Sigmoid colon (tissue), 7 donors: ENCODE data around the gene KDELR3. TPM values are rescaled to one million over a fixed set of nuclear protein-coding genes. Genes with fewer than 3 reads are reported as not detected.

Experiments used
- DNase-seq: peaks from one replicate; pipeline ENCODE4 v3.0.0-alpha.2; 2019
- H3K27ac ChIP-seq, 4 donors: fragments of 200-600 bp; sonication (generic); one replicate each; pipeline ENCODE4 v1.5.1; 2016 to 2019; ENCODE audit warnings: mild to moderate bottlenecking in 1 of 4
- H3K27me3 ChIP-seq, 3 donors: fragments of 200-600 bp; sonication (generic); one replicate each; pipeline ENCODE4 v1.5.1; 2019; ENCODE audit warnings: mild to moderate bottlenecking in 1 of 3
- H3K36me3 ChIP-seq, 4 donors: fragments of 200-600 bp; sonication (generic); one replicate each; pipeline ENCODE4 v1.5.1; 2016 to 2019
- H3K4me1 ChIP-seq, 4 donors: fragments of 200-600 bp; sonication (generic); one replicate each; pipeline ENCODE4 v1.5.1; 2017 to 2019
- H3K4me3 ChIP-seq, 4 donors: fragments of 200-600 bp; sonication (generic); one replicate each; pipeline ENCODE4 v1.5.1; 2017 to 2019; ENCODE audit warnings: mild to moderate bottlenecking in 2 of 4, moderate library complexity in 1 of 4
- H3K9me3 ChIP-seq, 4 donors: fragments of 200-600 bp in 3 of 4; sonication (generic) in 3 of 4; one replicate each; pipeline versions ENCODE4 v1.5.1 to v1.6.1; 2013 to 2019
- CTCF ChIP-seq, 4 experiments: fragments of 450-650 bp in 3 of 4; fragments of 200-600 bp in 1 of 4; IDR thresholded peaks; one replicate each; pipeline ENCODE4 v1.5.1; 2016 to 2019; ENCODE audit warnings: antibody characterized with exemption in 4 of 4, mild to moderate bottlenecking in 3 of 4, moderate library complexity in 2 of 4
- EP300 ChIP-seq, 4 donors: sonication (generic); formaldehyde crosslinking; IDR thresholded peaks; one replicate each; pipeline ENCODE4 v1.6.1; 2017; ENCODE audit warnings: antibody characterized with exemption in 4 of 4
- POLR2A ChIP-seq, 2 donors: fragments of 450-650 bp; IDR thresholded peaks; one replicate each; pipeline ENCODE4 v1.6.1; 2016; ENCODE audit warnings: antibody characterized with exemption in 2 of 2, mild to moderate bottlenecking in 2 of 2, moderate library complexity in 2 of 2
- POLR2AphosphoS5 ChIP-seq, 4 donors: sonication (generic); formaldehyde crosslinking; IDR thresholded peaks; one replicate each; pipeline ENCODE4 v1.6.1; 2017; ENCODE audit warnings: antibody characterized with exemption in 4 of 4
- WGBS, 2 donors: extraction: QIAGEN DNeasy Blood & Tissue Kit; methylation state at CpG; one replicate each; pipeline ENCODE4 v1.1.7; 2013; 5-methylcytosine and 5-hydroxymethylcytosine counted together
- intact Hi-C: fragments of 100-400 bp; cut with DNase I; formaldehyde crosslinking; loops from one replicate; pipeline ENCODE4 v1.15.1; 2023
- polyA plus RNA-seq, 3 donors: library from polyadenylated mRNA; stranded (reverse); fragments of 200-250 nt; gene quantifications; one replicate each; pipeline ENCODE4 v1.2.3, GENCODE V29; 2013
- total RNA-seq, 4 donors: library from RNA; depleted of rRNA; stranded (reverse); fragments of >200 nt; gene quantifications; one replicate each; pipeline ENCODE4 v1.1.0, GENCODE V29; 2016
- donor health status: healthy with polysubstance abuse.
- donor health status: Bipolar disorder and iron deficiency.
- donor health status: healthy.

The KDELR3 gene
- total and polyA plus RNA-seq, 7 donors, result 2.5 to 14.3 (median 5.5) TPM

GRCh38 chr22:38505541-38506117 lies 37.7 kb downstream of the KDELR3 start:
- peaks cover 0 to 15% (median 4%) of the 10 kb centered on the region in 4 donors for H3K36me3 ChIP-seq
- H3K27ac ChIP-seq, result peak overlapping the region; percentile 98 to 100 (median 99)
- peak overlapping the region; percentile 73 to 94 (median 90) for H3K4me3 ChIP-seq
- no peaks in the 10 kb centered on the region for H3K27me3 ChIP-seq
- WGBS, 2 donors, result 0% methylated on average over 69 of the region's 69 CpGs
- peaks cover 0 to 52% (median 51%) of the 10 kb centered on the region in 4 donors for H3K4me1 ChIP-seq
- no peaks in the 10 kb centered on the region for H3K9me3 ChIP-seq
- intact Hi-C loops, result loop anchor here (2.0 to 10.0 kb wide), 4 partner anchors 38 to 451 kb away; partner anchors contain the start of genes KDELR3, MAFF and PICK1
- DNase-seq, result peak; percentile 91
- TF ChIP-seq POLR2AphosphoS5 (IDR thresholded peaks at IDR 0.05), result peak; percentile 34 to 87 (median 60)
- no peak for TF ChIP-seq EP300 (IDR thresholded peaks at IDR 0.05)
- TF ChIP-seq POLR2A (IDR thresholded peaks at IDR 0.05), result peak in 1 of 2 donors; percentile 41

- WGBS, 2 donors, result 1 to 5% methylated on average over 83 of the region's 83 CpGs
- Histone ChIP-seq H3K36me3 (peaks cover 0 to 9% (median 4%) of the 10 kb centered on the region in 4 donors), H3K4me3 (peak within 1 kb of the TSS; percentile 73 to 94 (median 90)), H3K9me3 (no peaks in the 10 kb centered on the region), H3K4me1 (peaks cover 0 to 46% (median 45%) of the 10 kb centered on the region in 4 donors), H3K27me3 (no peaks in the 10 kb centered on the region), H3K27ac (peak within 1 kb of the TSS; percentile 98 to 100 (median 99))
- TF ChIP-seq CTCF (IDR thresholded peaks at IDR 0.05) (peak in 1 of 4 experiments; percentile 10), POLR2AphosphoS5 (IDR thresholded peaks at IDR 0.05) (peak; percentile 76 to 91 (median 86)), EP300 (IDR thresholded peaks at IDR 0.05) (no peak), POLR2A (IDR thresholded peaks at IDR 0.05) (peak; percentile 41 to 64)
- DNase-seq, result peak; percentile 98
- intact Hi-C loops, result loop anchor here (2.0 to 10.0 kb wide), 4 partner anchors 39 to 452 kb away; partner anchors contain the start of genes KDELR3, MAFF and PICK1
Measured at GRCh38 chr22:38506118-38506962, 38.4 kb downstream of the KDELR3 start, which contains the start of gene DDX17. Gene DDX17 (minus strand): TSS chr22:38506311.

GRCh38 chr22:38510416-38510970 lies 42.6 kb downstream of the KDELR3 start:
- TF ChIP-seq CTCF (IDR thresholded peaks at IDR 0.05) (no peak), POLR2AphosphoS5 (IDR thresholded peaks at IDR 0.05) (no peak), POLR2A (IDR thresholded peaks at IDR 0.05) (no peak), EP300 (IDR thresholded peaks at IDR 0.05) (no peak)
- Histone ChIP-seq H3K9me3 (no peaks in the 10 kb centered on the region), H3K27ac (no peak overlapping the region), H3K4me1 (peaks cover 0 to 9% (median 8%) of the 10 kb centered on the region in 4 donors), H3K36me3 (no peaks in the 10 kb centered on the region), H3K27me3 (no peaks in the 10 kb centered on the region), H3K4me3 (no peak overlapping the region)
- no peak for DNase-seq
- 78 to 93% methylated on average over 5 of the region's 5 CpGs for WGBS, 2 donors
- intact Hi-C loops, result no loop called here

GRCh38 chr22:38513063-38513462 lies 45.2 kb downstream of the KDELR3 start:
- Histone ChIP-seq H3K36me3 (no peaks in the 10 kb centered on the region), H3K27me3 (no peaks in the 10 kb centered on the region), H3K4me1 (no peaks in the 10 kb centered on the region), H3K27ac (no peak overlapping the region), H3K4me3 (no peak overlapping the region), H3K9me3 (no peaks in the 10 kb centered on the region)
- TF ChIP-seq CTCF (IDR thresholded peaks at IDR 0.05) (no peak), EP300 (IDR thresholded peaks at IDR 0.05) (no peak), POLR2A (IDR thresholded peaks at IDR 0.05) (no peak), POLR2AphosphoS5 (IDR thresholded peaks at IDR 0.05) (no peak)
- intact Hi-C loops, result no loop called here
- WGBS, 2 donors, result 52 to 62% methylated on average over 1 of the region's 1 CpG
- no peak for DNase-seq
